Measurements from ENCODE around the gene TULP3.

TULP3 gene

DNA sequence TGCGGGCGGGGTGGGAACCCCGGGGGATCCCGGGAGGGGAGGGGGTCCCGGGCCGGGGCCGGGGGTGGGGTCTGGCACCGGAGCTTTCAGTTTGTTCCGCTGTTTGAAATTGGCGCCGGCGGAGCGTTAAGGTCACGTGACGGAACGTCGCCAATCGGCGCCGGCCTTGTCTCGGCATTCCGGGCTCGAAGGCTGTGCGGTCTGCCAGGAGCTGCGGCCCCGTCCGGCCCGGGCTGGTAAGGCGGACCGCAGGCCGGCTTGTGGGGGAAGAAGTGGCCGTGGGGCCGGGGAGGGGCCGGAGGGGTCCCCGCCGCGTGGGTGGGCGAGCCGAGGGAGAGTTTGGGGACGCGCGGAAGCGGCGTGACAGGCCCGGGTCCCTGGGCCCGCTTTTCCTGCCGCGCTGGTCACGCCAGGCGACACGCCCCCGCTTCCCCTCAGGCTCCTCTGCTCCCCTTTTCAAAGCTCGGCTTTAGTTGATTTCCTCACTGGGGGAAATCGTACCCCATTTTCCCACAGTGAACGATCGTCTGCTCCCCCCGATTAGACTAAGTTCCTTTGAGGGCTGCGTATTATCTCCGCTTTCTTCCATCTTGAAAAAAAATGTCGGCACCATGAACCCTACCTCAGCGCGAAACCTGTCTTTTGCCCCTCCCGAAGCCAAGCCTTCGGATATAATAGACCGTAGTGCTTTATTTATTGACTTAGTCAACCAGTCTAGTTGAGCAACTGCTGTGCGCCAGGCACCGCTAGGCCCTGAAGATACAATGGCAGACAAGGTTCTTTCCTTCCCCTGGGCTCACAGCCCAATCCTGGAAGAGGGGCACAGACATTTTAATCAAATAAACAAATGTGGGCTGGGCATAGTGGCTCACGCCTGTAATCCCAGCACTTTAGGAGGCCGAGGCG lies 13.4 kb upstream of the TULP3 start, which contains the start of the genes FOXM1 and RHNO1:
Gene FOXM1 (minus strand): TSS at position 128 of the 906 bp plus-strand sequence. CDS start 2,696 bp downstream, outside the sequence.
Gene RHNO1 (plus strand): TSS at position 177 of the 906 bp plus-strand sequence. CDS start 8,144 bp downstream, outside the sequence.
- peak; percentile 75 for DNase-seq

DNA sequence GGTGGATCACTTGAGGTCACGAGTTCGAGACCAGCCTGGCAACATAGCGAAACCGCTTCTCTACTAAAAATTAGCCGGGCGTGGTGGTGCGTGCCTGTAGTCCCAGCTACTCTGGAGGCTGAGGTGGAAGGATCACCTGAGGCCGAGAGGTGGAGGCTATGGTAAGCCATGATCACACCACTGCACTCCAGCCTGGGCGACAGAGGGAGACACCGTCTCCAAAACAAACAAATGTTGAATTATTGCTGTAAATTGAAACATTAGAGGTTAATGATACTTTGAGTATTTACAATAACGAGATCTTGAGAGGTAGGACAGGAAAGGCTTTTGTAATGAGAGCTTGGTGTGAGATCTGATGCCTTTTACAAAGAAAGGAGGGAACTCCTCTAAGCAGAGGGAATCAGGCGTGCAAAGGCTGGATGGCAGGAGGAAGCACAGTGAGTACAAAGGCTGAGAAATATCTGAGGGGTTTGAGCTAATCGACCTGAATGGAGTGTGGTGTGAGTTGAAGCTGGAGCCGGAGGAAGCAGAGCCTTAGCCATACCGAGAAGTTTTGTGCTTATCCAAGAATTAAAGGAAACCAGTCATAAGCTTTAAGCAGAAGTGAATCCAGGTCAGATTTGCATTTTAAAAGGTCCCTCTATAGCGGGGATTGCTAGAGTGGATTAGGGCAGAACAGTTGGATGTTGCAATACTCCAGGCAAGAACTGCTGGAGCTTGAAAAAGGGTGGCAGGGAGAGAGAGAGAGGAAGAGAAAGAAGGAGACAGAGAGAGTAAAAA lies 12.5 kb upstream of the TULP3 start:
- DNase-seq = peak; percentile 88

- DNase-seq = no peak
Measured at GRCh38 chr12:2879853-2880252, 10.8 kb upstream of the TULP3 start.

DNA sequence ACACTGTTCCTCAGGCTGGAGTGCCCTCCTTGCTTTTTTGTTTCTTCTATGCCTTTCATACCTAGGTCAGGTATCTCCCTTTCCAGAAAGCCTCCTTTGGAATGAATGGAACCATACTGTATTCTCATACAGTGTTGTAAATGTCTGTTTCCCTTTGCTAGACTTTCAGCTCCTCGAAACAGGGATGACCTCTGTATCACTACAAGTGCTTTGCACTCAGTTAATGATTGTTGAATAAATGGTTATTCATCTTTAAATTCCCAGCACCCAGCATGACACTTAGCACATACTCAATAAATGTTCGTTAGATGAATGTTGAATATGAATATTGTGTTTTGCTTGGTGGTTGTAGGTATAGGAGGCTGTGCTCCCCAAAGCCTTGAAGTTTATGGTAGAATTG lies 5.9 kb upstream of the TULP3 start:
- no peak for DNase-seq

- no peak for DNase-seq
Measured at GRCh38 chr12:2886768-2887450, 3.8 kb upstream of the TULP3 start.

DNA sequence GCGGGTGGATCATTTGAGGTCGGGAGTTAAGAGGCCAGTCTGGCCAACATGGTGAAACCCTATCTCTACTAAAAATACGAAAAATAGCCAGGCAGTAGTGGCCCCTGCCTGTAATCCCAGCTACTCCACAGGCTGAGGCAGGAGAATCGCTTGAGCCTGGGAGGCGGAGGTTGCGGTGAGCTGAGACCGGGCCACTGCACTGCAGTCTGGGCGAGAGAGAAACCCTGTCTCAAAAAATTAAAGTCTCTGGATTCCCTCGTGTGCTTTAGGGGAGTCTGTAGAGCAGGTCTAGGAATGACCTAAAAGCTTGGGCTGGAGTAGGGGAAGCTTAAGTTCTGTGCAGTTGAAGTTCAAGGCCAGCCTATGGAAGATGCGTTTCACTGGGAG lies 697 bp upstream of the TULP3 start:
- no peak for DNase-seq

DNA sequence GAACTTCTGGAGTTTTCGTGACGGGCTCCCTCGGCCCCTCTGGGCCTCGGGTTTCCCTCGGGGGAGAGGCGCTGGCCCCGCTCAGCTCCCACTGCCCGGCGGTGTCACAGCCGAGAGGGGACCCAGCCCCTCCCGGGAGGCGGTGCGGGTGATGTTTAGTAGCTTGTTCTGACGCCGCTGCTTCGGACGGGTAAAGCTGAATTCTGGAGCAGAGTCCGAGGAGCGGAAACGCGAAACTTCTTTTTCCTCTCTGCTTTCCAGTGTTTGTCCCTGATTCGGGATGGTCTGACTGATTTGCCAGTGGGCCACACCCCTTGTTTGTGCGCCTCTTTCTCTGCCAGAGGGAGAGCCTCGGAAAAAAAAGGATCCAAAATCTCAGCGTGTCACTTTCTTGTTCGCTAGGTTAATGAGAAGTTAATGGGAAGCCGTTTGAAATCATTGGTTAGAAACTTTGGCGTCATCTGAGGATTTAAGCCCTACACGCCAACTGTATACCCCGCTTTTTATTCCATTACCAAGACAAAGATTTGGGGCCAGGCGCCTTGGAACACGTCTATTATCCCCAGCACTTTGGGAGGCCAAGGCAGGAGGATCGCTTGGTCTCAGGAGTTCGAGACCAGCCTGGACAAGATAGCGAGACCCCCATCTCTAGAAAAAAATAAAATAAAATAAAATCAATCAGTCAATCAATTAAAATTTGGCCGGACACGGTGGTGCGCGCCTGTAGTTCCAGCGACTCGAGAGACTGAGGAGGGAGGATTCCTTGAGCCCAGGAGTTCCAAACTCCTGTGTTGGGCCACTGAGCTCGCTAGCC lies 756 bp downstream of the TULP3 start:
- DNase-seq = no peak

GRCh38 chr12:2892246-2892645 lies 1.6 kb downstream of the TULP3 start:
- DNase-seq = no peak

GRCh38 chr12:2893007-2893406 lies 2.3 kb downstream of the TULP3 start:
- DNase-seq = no peak

- DNase-seq = no peak
Measured at GRCh38 chr12:2895051-2895451, 4.4 kb downstream of the TULP3 start.

DNA sequence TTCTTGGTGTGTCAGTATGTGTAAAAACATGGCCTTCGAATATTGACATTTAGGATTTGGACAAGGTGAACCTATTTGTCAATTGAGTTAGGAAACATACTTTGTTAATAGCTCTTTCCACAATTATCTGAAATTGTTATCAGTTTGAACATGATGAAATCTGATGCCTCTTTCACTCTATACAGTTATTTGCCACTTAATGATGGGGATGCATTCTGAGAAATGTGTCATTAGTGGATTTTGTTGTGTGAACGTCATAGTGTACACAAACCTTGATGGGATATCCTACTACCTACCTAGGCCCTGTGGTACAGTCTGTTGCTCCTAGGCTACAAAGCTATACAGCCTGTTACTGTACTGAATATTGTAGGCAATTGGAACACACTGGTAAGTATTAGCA lies 4.8 kb downstream of the TULP3 start:
- no peak for DNase-seq

DNA sequence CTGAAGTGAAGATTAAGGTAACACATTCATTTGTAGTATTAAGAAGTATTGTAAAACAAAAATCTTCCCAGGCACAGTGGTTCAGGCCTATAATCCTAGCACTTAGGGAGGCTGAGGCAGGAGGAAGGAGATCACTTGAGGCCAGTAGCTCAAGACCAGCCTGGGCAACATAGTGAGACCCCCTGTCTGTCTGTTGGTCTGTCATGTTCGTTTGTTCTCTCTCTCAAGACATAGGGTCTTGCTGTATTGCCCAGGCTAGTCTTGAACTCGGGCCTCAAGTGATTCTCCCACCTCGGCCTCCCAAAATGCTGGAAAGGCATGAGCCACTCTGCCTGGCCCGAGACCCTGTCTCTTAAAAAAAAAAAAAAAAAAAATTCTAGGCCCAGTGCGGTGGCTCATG lies 6.7 kb downstream of the TULP3 start:
- DNase-seq = no peak

GRCh38 chr12:2900642-2901041 lies 10.0 kb downstream of the TULP3 start:
- no peak for DNase-seq

- peak; percentile 5 for DNase-seq
Measured at GRCh38 chr12:2902272-2902880, 11.7 kb downstream of the TULP3 start.

GRCh38 chr12:2904260-2904659 lies 13.6 kb downstream of the TULP3 start:
- no peak for DNase-seq

- DNase-seq = no peak
Measured at GRCh38 chr12:2912216-2912575, 21.5 kb downstream of the TULP3 start.

- no peak for DNase-seq
Measured at GRCh38 chr12:2919249-2919648, 28.6 kb downstream of the TULP3 start.

DNA sequence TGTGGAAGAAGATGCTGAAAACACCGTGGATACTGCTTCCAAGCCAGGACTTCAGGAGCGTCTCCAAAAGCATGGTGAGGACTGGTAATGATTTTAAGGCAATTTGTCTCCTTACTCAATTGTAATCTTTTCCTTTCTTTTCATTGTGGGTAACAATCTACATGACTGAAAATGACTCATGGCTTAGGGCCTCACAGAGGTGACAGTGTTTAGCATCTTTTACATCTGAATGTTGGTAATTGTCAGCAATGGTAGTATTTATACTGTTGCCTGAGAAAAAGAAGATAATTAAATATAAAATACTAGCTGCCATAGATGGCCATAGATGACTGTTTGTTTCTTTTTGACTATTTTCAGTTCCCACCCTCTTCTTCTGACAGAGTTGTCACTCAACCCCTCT lies 31.6 kb downstream of the TULP3 start:
- no peak for DNase-seq

DNA sequence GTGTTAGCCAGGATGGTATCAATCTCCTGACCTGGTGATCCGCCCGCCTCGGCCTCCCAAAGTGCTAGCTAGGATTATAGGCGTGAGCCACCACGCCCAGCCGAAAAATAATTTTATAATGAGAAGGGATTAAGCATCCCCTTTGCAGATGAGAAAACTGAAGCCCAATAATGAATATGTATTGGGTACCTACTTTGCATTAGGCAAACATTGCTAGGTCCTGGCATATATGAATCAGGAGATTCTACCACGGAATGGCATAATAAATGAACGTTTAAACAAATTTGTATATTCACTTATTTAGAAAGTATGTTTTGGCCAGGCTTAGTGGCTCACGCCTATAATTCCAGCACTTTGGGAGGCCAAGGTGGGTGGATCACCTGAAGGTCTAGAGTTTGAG lies 32.4 kb downstream of the TULP3 start:
- no peak for DNase-seq

DNA sequence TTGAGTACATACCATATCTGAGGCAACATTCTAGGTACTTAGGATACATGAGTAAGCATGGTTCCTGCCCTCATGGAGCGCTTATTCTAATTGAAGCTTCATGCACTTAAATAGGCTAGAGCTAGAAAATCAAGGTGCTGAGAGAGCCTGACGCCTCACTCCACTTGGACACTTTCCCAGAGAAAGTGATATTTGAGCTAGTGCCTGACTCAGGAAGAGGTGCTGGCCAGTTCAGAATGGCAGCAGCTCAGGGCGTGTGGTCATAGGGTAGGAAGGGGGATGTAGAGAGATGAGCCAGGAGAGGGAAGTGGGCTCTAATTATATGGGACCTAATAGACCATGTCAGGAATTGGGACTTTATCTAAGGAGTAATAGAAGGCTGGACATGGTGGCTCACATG lies 33.3 kb downstream of the TULP3 start:
- DNase-seq = no peak

DNA sequence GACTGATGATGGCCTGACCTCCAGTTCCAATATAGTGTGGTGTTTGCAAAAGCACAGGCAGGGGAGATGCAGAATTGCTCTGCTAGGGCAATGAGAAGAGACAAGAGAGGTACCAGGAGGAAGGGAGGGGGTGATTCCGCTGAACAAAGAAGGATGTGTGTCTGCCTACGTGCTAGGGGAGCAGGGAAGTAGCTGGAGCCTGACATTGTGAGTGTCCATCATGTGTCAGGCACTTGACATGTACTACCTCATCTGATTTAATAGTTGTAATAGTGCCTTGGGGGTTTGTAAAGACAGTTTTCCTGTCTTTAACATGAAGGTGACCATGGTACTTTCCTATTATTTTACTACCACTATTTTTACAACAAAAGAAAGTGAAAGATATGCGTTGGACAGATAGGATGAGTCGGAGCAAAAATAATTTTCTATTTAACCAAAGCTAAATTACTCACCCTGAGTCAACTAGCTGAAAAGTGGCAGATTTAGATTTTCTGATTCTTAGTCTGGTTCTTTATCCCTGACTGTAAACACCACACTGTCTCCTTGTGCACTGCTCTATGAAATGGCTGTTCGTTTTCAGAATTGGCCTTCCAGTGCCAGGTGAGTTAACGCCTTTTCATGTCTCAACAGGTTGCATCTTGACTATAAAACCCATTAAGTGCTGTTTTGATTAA lies 34.8 kb downstream of the TULP3 start:
- DNase-seq = no peak

All from DMS153 (cell line).